ENCODE measurements around the gene ASB7.
"Not testable (repeated sequence)": the region's sequence is repeated elsewhere in the genome, so short reads cannot be mapped to it uniquely, and the experiment has no call there.

The ASB7 gene

GRCh38 chr15:100671858-100672543 is 69.6 kb downstream of the ASB7 start:
- no peak for FAIRE-seq
- TF ChIP-seq POLR2A (IDR thresholded peaks at IDR 0.05; ENCODE audit: low read depth, low read length), result no peak
- DNase-seq (ENCODE audit: insufficient read length, low spot score), result peak; percentile 25

- FAIRE-seq (no peak), DNase-seq (ENCODE audit: insufficient read length, low spot score) (no peak)
- no peak for TF ChIP-seq POLR2A (IDR thresholded peaks at IDR 0.05; ENCODE audit: low read depth, low read length)
These were observed 70.6 kb downstream of the ASB7 start for GRCh38 chr15:100672959-100673358.

- not testable (repeated sequence) for FAIRE-seq; DNase-seq (ENCODE audit: insufficient read length, low spot score)
These were observed 76.8 kb downstream of the ASB7 start for GRCh38 chr15:100679151-100679550.

- DNase-seq (ENCODE audit: insufficient read length, low spot score), result no peak
- TF ChIP-seq POLR2A (IDR thresholded peaks at IDR 0.05; ENCODE audit: low read depth, low read length), result no peak
- no peak for FAIRE-seq
These were observed 78.3 kb downstream of the ASB7 start for GRCh38 chr15:100680726-100681125.

- no peak for TF ChIP-seq POLR2A (IDR thresholded peaks at IDR 0.05; ENCODE audit: low read depth, low read length)
- no peak for DNase-seq (ENCODE audit: insufficient read length, low spot score)
- no peak for FAIRE-seq
These were observed 79.0 kb downstream of the ASB7 start for GRCh38 chr15:100681335-100681746.

- DNase-seq (ENCODE audit: insufficient read length, low spot score) (no peak), FAIRE-seq (no peak)
- TF ChIP-seq POLR2A (IDR thresholded peaks at IDR 0.05; ENCODE audit: low read depth, low read length), result no peak
These were observed 80.1 kb downstream of the ASB7 start for GRCh38 chr15:100682468-100682867.

- FAIRE-seq, result no peak
- no peak for TF ChIP-seq POLR2A (IDR thresholded peaks at IDR 0.05; ENCODE audit: low read depth, low read length)
- DNase-seq (ENCODE audit: insufficient read length, low spot score), result no peak
These were observed 81.0 kb downstream of the ASB7 start for GRCh38 chr15:100683434-100683833.

GRCh38 chr15:100684591-100684990 is 82.2 kb downstream of the ASB7 start:
- DNase-seq (ENCODE audit: insufficient read length, low spot score) (no peak), FAIRE-seq (no peak)
- no peak for TF ChIP-seq POLR2A (IDR thresholded peaks at IDR 0.05; ENCODE audit: low read depth, low read length)

GRCh38 chr15:100686021-100686724 is 83.8 kb downstream of the ASB7 start:
- FAIRE-seq (no peak), DNase-seq (ENCODE audit: insufficient read length, low spot score) (no peak)
- TF ChIP-seq POLR2A (IDR thresholded peaks at IDR 0.05; ENCODE audit: low read depth, low read length), result no peak

GRCh38 chr15:100686725-100687473 is 84.5 kb downstream of the ASB7 start:
- no peak for FAIRE-seq
- no peak for TF ChIP-seq POLR2A (IDR thresholded peaks at IDR 0.05; ENCODE audit: low read depth, low read length)
- DNase-seq (ENCODE audit: insufficient read length, low spot score), result peak; percentile 22

GRCh38 chr15:100687582-100688141 is 85.3 kb downstream of the ASB7 start:
- DNase-seq (ENCODE audit: insufficient read length, low spot score), result peak; percentile 26
- TF ChIP-seq POLR2A (IDR thresholded peaks at IDR 0.05; ENCODE audit: low read depth, low read length), result no peak
- FAIRE-seq, result no peak

GRCh38 chr15:100688549-100689120 is 86.2 kb downstream of the ASB7 start:
- FAIRE-seq, result no peak
- no peak for TF ChIP-seq POLR2A (IDR thresholded peaks at IDR 0.05; ENCODE audit: low read depth, low read length)
- DNase-seq (ENCODE audit: insufficient read length, low spot score), result no peak

GRCh38 chr15:100689131-100689899 is 86.9 kb downstream of the ASB7 start:
- FAIRE-seq (no peak), DNase-seq (ENCODE audit: insufficient read length, low spot score) (no peak)
- TF ChIP-seq POLR2A (IDR thresholded peaks at IDR 0.05; ENCODE audit: low read depth, low read length), result no peak

Measured in H54 (cell line).